HepG2 (cell line): ENCODE data around the gene ORMDL3. TPM values are rescaled to one million over a fixed set of nuclear protein-coding genes. Genes with fewer than 3 reads are reported as not detected.

Experiments used
- CEBPZ ChIP-seq: IDR thresholded peaks from 2 replicates; pipeline ENCODE4 v1.6.1; 2012; ENCODE audit warnings: low read length, improper control_type of control experiment
- CERS6 ChIP-seq: sonication (generic); formaldehyde crosslinking; IDR thresholded peaks from 2 replicates; pipeline ENCODE4 v1.5.0; 2020; ENCODE audit warnings: missing genetic modification reagents
- ESRRA ChIP-seq: sonication (generic); formaldehyde crosslinking; IDR thresholded peaks from 2 replicates; pipeline ENCODE4 v1.5.1; 2020; ENCODE audit warnings: mild to moderate bottlenecking, low read depth, missing genetic modification reagents
- ETV6 ChIP-seq: sonication (generic); formaldehyde crosslinking; conservative IDR thresholded peaks from 2 replicates; pipeline ENCODE4 v1.4.0; 2020; ENCODE audit warnings: missing genetic modification reagents
- FLYWCH1 ChIP-seq: sonication (generic); formaldehyde crosslinking; IDR thresholded peaks from 2 replicates; pipeline ENCODE4 v1.8.1; 2023; ENCODE audit warnings: mild to moderate bottlenecking, missing genetic modification reagents
- HMGXB4 ChIP-seq, 2 experiments: sonication (generic) in 1 of 2; formaldehyde crosslinking in 1 of 2; IDR thresholded peaks; 2 replicates each; pipeline versions ENCODE4 v1.4.0 to v1.6.1; 2018 to 2020; ENCODE audit warnings: missing genetic modification reagents in 2 of 2, borderline replicate concordance in 1 of 2, low read depth in 1 of 2, mild to moderate bottlenecking in 1 of 2, missing biosample characterization in 1 of 2
- HOXA5 ChIP-seq: sonication (generic); formaldehyde crosslinking; IDR thresholded peaks from 2 replicates; pipeline ENCODE4 v1.4.0; 2020; ENCODE audit warnings: missing genetic modification reagents
- MED1 ChIP-seq: sonication (generic); formaldehyde crosslinking; IDR thresholded peaks from 2 replicates; pipeline ENCODE4 v1.4.0; 2020; ENCODE audit warnings: missing genetic modification reagents
- PCBP2 ChIP-seq: fragments of 200-400 bp; formaldehyde crosslinking; optimal IDR thresholded peaks from 2 replicates; pipeline ENCODE3; 2018; ENCODE audit warnings: low read length, low read depth; ENCODE audit not compliant: poor library complexity, severe bottlenecking
- POGK ChIP-seq: sonication (generic); formaldehyde crosslinking; conservative IDR thresholded peaks from 2 replicates; pipeline ENCODE4 v1.8.0; 2022; ENCODE audit warnings: mild to moderate bottlenecking, moderate library complexity, missing genetic modification reagents
- ZBTB10 ChIP-seq: sonication (generic); formaldehyde crosslinking; IDR thresholded peaks from 2 replicates; pipeline ENCODE4 v1.4.0; 2020; ENCODE audit warnings: missing genetic modification reagents, borderline replicate concordance
- ZFX ChIP-seq: sonication (generic); formaldehyde crosslinking; IDR thresholded peaks from 2 replicates; pipeline ENCODE4 v1.4.0; 2020; ENCODE audit warnings: mild to moderate bottlenecking, low read depth, missing genetic modification reagents, moderate library complexity
- ZIK1 ChIP-seq: sonication (generic); formaldehyde crosslinking; IDR thresholded peaks from 2 replicates; pipeline ENCODE4 v1.5.0; 2020; ENCODE audit warnings: mild to moderate bottlenecking, low read depth, missing genetic modification reagents, borderline replicate concordance
- ZNF235 ChIP-seq: sonication (generic); formaldehyde crosslinking; IDR thresholded peaks from 2 replicates; pipeline ENCODE4 v1.8.1; 2023; ENCODE audit warnings: mild to moderate bottlenecking, missing genetic modification reagents, borderline replicate concordance
- ZNF451 ChIP-seq: sonication (generic); formaldehyde crosslinking; IDR thresholded peaks from 2 replicates; pipeline ENCODE4 v1.5.0; 2020; ENCODE audit warnings: mild to moderate bottlenecking, missing genetic modification reagents
- ZNF570 ChIP-seq: sonication (generic); formaldehyde crosslinking; IDR thresholded peaks from 2 replicates; pipeline ENCODE4 v1.4.0; 2020; ENCODE audit warnings: mild to moderate bottlenecking, missing genetic modification reagents, borderline replicate concordance
- ZNF841 ChIP-seq: sonication (generic); formaldehyde crosslinking; IDR thresholded peaks from 2 replicates; pipeline ENCODE4 v1.8.1; 2023; ENCODE audit warnings: missing genetic modification reagents, borderline replicate concordance
- polyA plus RNA-seq, 8 experiments: library from polyadenylated mRNA; depleted of rRNA in 3 of 8; stranded (reverse) in 7 of 8; unstranded in 1 of 8; fragments of >200 nt; fragmentation: Illumina TruSeq in 4 of 8; extraction: Trizol in 4 of 8; gene quantifications; 2 replicates each; pipeline versions ENCODE4 v1.2.1 to v1.2.3, GENCODE V29; 2011 to 2016; ENCODE audit warnings: low read depth in 4 of 8, missing spikeins in 1 of 8, mixed read lengths in 1 of 8; ENCODE audit not compliant: insufficient read depth in 1 of 8
- total RNA-seq, 5 experiments: library from RNA; depleted of rRNA; stranded (reverse); fragments of >200 nt; fragmentation: Illumina TruSeq; extraction: Trizol; gene quantifications; 2 replicates each; pipeline ENCODE4 v1.2.3, GENCODE V29; 2016; ENCODE audit warnings: low read depth in 1 of 5

ORMDL3 gene
- total and polyA plus RNA-seq, 2 of the 13 experiments (the other 11 are each of a cell fraction or from before 2014, with no cell fraction given), result 181 to 384 TPM

- no peak for TF ChIP-seq FLYWCH1
- no peak for TF ChIP-seq ZBTB10 (CRISPR knock-in tag)
- no peak for TF ChIP-seq HMGXB4 (CRISPR knock-in tag; IDR thresholded peaks at IDR 0.05; ENCODE audit: borderline replicate concordance in 1 of 2, low read depth in 1 of 2)
- TF ChIP-seq CERS6, result no peak
- TF ChIP-seq ZNF570 (CRISPR knock-in tag), result no peak
- TF ChIP-seq ZNF235 (CRISPR knock-in tag), result 0 out of 2 replicates have a peak, but pooled peaks have one; percentile 8
- no peak for TF ChIP-seq ZNF841 (CRISPR knock-in tag)
- TF ChIP-seq POGK (CRISPR knock-in tag), result no peak
- TF ChIP-seq ZFX (CRISPR knock-in tag), result no peak
- no peak for TF ChIP-seq PCBP2
- no peak for TF ChIP-seq ESRRA (CRISPR knock-in tag)
- TF ChIP-seq CEBPZ, result no peak
- TF ChIP-seq ETV6 (CRISPR knock-in tag), result no peak
- TF ChIP-seq ZNF451, result 0 out of 2 replicates have a peak, but pooled peaks have one; percentile 40
- no peak; the same call in 1 of the 2 replicates for TF ChIP-seq ZIK1 (CRISPR knock-in tag)
- no peak for TF ChIP-seq HOXA5 (CRISPR knock-in tag)
- 0 out of 2 replicates have a peak, but pooled peaks have one; percentile 26 for TF ChIP-seq MED1
Observed at GRCh38 chr17:39951924-39952679, 24.7 kb upstream of the ORMDL3 start (continued).
